PC-9 (cell line): ENCODE measurements around the gene FIBCD1.

Source experiments
- CTCF ChIP-seq: fragments of 200-600 bp; sonication (generic); conservative IDR thresholded peaks from 2 replicates; pipeline ENCODE4 v1.6.1; 2017; ENCODE audit warnings: mixed run types, antibody characterized with exemption, mild to moderate bottlenecking, moderate library complexity
- EZH2 ChIP-seq: fragments of 200-600 bp; sonication (generic); IDR thresholded peaks from 2 replicates; pipeline ENCODE4 v1.8.0; 2017; ENCODE audit warnings: antibody characterized with exemption, low read depth

- TF ChIP-seq CTCF (no peak), EZH2 (no peak)
These were observed 24.4 kb upstream of the FIBCD1 start for GRCh38 chr9:130963337-130963908.
